Prostate gland (tissue), 2 donors: ENCODE results near the gene ZNF330. TPM values are rescaled to one million over a fixed set of nuclear protein-coding genes. Genes with fewer than 3 reads are reported as not detected.

Source experiments
- DNase-seq: peaks from one replicate; pipeline ENCODE4 v3.0.0-alpha.2; 2019; ENCODE audit warnings: low spot score
- H3K27ac ChIP-seq, 2 donors: fragments of 200-600 bp; sonication (generic); 2 replicates each; pipeline ENCODE4 v1.5.1; 2017 to 2019
- H3K27me3 ChIP-seq: fragments of 200-600 bp; sonication (generic); replicated peaks from 2 replicates; pipeline ENCODE4 v1.5.1; 2019; ENCODE audit not compliant: insufficient read depth
- H3K36me3 ChIP-seq, 2 donors: fragments of 200-600 bp; sonication (generic); 1 replicate in 1 of 2; 2 replicates in 1 of 2; pipeline versions ENCODE4 v1.5.1 to v1.8.1; 2017 to 2019
- H3K4me1 ChIP-seq: fragments of 200-600 bp; sonication (generic); replicated peaks from 2 replicates; pipeline ENCODE4 v1.5.1; 2019
- H3K4me3 ChIP-seq, 2 donors: fragments of 200-600 bp; sonication (generic); 2 replicates each; pipeline ENCODE4 v1.5.1; 2017 to 2019
- H3K9me3 ChIP-seq: fragments of 200-600 bp; sonication (generic); 2 replicates; pipeline ENCODE4 v1.5.1; 2017
- POLR2A ChIP-seq: fragments of 450-650 bp; IDR thresholded peaks from one replicate; pipeline ENCODE4 v1.6.1; 2016; ENCODE audit warnings: antibody characterized with exemption, mild to moderate bottlenecking
- POLR2AphosphoS5 ChIP-seq: sonication (generic); formaldehyde crosslinking; IDR thresholded peaks from one replicate; pipeline ENCODE4 v1.6.1; 2017; ENCODE audit warnings: antibody characterized with exemption
- WGBS: methylation state at CpG from one replicate; pipeline ENCODE4 v1.1.5; 2018; 5-methylcytosine and 5-hydroxymethylcytosine counted together
- intact Hi-C: fragments of 100-400 bp; cut with DNase I; formaldehyde crosslinking; loops from one replicate; pipeline ENCODE4 v1.14.2; 2022
- total RNA-seq, 2 donors: library from RNA; depleted of rRNA; stranded (reverse); fragments of >200 nt; gene quantifications; one replicate each; pipeline ENCODE4 v1.1.0, GENCODE V29; 2016
- TF ChIP-seq, protein P1 (sequence below), 4 experiments: fragments of 200-600 bp in 2 of 4; fragments of 450-650 bp in 2 of 4; sonication (generic) in 2 of 4; IDR thresholded peaks; 1 replicate in 3 of 4; 2 replicates in 1 of 4; pipeline ENCODE4 v1.5.1; 2016 to 2019; ENCODE audit warnings: antibody characterized with exemption in 4 of 4, mild to moderate bottlenecking in 2 of 4, moderate library complexity in 2 of 4

The ZNF330 gene
- total RNA-seq, 2 donors from 2014 or later: 12.1 to 22.7 TPM

DNA sequence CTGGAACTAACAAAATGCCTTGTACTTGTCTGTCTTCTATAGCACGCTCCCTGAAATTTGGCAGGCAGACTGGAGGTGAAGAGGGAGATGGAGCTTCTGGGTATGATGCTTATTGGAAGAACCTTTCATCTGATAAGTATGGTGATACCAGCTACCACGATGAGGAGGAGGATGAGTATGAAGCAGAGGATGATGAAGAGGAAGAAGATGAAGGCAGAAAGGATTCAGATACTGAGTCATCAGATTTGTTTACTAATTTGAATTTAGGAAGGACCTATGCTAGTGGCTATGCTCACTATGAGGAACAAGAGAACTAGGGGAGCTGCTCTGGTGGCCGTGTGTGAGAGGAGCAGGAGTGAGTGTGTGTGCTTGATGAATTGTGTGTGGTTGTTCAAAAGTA, 13.0 kb downstream of the ZNF330 start:
- 89% methylated on average over 3 of the region's 3 CpGs for WGBS
- H3K36me3 ChIP-seq: no peaks in the 10 kb centered on the region

DNA sequence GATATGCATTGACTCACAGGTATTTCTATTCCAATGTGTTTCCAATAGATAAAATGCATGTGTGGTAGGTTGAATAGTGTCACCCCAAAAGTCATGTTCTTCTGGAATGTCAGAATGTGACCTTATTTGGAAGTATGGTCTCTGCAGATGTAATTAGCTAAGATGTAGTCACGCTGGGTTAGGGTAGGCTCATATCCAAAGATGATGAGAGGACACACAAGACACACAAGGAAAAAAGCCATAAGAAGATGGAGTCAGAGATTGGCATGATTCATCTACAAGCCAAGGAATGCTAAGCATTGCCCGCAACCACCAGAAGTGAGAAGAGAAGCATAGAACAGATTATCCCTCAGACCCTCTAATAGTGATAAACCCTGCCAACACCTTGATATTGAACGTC, 17.5 kb downstream of the ZNF330 start:
- Histone ChIP-seq H3K27me3 (no peaks in the 10 kb centered on the region), H3K4me1 (no peaks in the 10 kb centered on the region), H3K4me3 (no peak overlapping the region), H3K9me3 (no peaks in the 10 kb centered on the region), H3K27ac (no peak overlapping the region), H3K36me3 (no peaks in the 10 kb centered on the region)
- intact Hi-C loops: no loop called here
- TF ChIP-seq, protein P1, sequence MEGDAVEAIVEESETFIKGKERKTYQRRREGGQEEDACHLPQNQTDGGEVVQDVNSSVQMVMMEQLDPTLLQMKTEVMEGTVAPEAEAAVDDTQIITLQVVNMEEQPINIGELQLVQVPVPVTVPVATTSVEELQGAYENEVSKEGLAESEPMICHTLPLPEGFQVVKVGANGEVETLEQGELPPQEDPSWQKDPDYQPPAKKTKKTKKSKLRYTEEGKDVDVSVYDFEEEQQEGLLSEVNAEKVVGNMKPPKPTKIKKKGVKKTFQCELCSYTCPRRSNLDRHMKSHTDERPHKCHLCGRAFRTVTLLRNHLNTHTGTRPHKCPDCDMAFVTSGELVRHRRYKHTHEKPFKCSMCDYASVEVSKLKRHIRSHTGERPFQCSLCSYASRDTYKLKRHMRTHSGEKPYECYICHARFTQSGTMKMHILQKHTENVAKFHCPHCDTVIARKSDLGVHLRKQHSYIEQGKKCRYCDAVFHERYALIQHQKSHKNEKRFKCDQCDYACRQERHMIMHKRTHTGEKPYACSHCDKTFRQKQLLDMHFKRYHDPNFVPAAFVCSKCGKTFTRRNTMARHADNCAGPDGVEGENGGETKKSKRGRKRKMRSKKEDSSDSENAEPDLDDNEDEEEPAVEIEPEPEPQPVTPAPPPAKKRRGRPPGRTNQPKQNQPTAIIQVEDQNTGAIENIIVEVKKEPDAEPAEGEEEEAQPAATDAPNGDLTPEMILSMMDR (IDR thresholded peaks at IDR 0.05): no peak
- no peak for TF ChIP-seq POLR2A
- TF ChIP-seq POLR2AphosphoS5: no peak
- WGBS: 72% methylated on average over 3 of the region's 3 CpGs
- DNase-seq: no peak

More for the DNA sequence above, 13.0 kb downstream of the ZNF330 start:
- TF ChIP-seq, protein P1 (IDR thresholded peaks at IDR 0.05): no peak
- no peak for TF ChIP-seq POLR2AphosphoS5
- no peak for TF ChIP-seq POLR2A
- no peak for DNase-seq
- H3K4me1 ChIP-seq: no peaks in the 10 kb centered on the region
- no peaks in the 10 kb centered on the region for H3K9me3 ChIP-seq
- H3K27ac ChIP-seq: no peak overlapping the region
- H3K27me3 ChIP-seq: no peaks in the 10 kb centered on the region
- H3K4me3 ChIP-seq: no peak overlapping the region
- intact Hi-C loops: no loop called here

DNA sequence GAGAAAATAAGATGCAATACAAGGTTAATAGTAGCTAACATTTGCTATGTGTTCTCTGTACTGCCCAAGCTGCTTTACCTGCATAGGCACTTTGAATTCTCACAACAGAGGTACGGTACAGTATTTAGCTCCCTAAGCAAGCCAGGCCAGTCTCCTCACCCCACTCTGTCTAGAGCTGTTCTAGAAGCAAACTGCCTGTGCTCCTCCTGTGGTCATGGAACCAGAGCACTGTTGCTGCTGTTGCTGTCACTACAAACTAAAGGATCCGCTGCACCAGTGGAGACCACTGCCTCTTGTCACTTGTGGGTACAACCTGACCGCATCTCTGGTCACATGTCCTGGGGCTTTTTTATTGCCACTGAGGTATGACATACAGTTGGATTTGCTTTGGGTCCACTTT, 19.6 kb downstream of the ZNF330 start:
- intact Hi-C loops: no loop called here
- 78% methylated on average over 3 of the region's 3 CpGs for WGBS
- H3K9me3 ChIP-seq: no peaks in the 10 kb centered on the region
- H3K36me3 ChIP-seq: no peaks in the 10 kb centered on the region
- TF ChIP-seq POLR2AphosphoS5 (no peak), POLR2A (no peak)
- TF ChIP-seq, protein P1 (IDR thresholded peaks at IDR 0.05): no peak
- H3K27ac ChIP-seq: no peak overlapping the region
- no peaks in the 10 kb centered on the region for H3K4me1 ChIP-seq
- no peak for DNase-seq
- H3K4me3 ChIP-seq: no peak overlapping the region
- no peaks in the 10 kb centered on the region for H3K27me3 ChIP-seq

DNA sequence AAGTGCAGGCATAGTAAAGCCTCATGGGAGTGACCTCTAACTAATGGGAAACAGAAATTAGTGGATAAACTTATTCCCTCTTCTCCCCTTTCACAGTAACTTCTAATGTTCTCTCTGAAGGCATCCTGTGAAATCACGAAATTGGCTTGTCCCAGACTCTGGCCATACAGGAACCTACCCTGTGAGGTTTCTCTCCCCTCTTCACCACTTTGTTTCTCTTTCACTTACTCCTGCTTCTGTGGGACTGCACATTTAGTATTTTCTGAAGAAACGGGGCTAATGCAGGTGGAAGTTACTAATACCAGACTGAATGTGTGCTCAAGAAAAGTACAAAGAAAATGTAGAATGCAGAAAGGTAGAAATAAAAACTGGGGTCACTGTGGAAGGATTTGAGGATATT, 20.0 kb downstream of the ZNF330 start:
- Histone ChIP-seq H3K27ac (no peak overlapping the region), H3K27me3 (no peaks in the 10 kb centered on the region), H3K4me3 (no peak overlapping the region), H3K4me1 (no peaks in the 10 kb centered on the region), H3K9me3 (no peaks in the 10 kb centered on the region), H3K36me3 (no peaks in the 10 kb centered on the region)
- DNase-seq: no peak
- intact Hi-C loops: no loop called here
- no peak for TF ChIP-seq POLR2AphosphoS5
- no peak for TF ChIP-seq POLR2A
- TF ChIP-seq, protein P1 (IDR thresholded peaks at IDR 0.05): no peak
- WGBS: 79% methylated on average over 2 of the region's 2 CpGs

DNA sequence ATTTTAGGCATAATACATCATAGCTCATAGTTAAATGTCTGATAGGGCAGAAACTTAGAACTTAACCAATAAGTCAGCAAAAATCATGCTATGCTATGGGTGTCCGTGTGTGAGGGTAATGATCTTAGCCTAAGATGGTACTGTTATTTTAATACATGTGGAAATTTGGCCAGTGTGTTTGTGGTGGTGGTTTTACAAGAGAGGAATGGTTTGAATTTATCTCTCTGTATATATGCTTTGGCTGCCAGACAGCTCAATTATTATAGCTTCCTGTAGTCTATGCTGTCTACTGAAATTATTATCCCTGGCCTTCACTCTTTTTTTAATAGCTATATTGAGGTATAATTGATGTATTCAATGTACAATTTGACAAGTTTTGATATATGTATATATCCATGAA, 21.3 kb downstream of the ZNF330 start:
- intact Hi-C loops: no loop called here
- Histone ChIP-seq H3K9me3 (no peaks in the 10 kb centered on the region), H3K27me3 (no peaks in the 10 kb centered on the region), H3K27ac (no peak overlapping the region), H3K4me1 (no peaks in the 10 kb centered on the region), H3K36me3 (no peaks in the 10 kb centered on the region), H3K4me3 (no peak overlapping the region)
- no peak for DNase-seq
- TF ChIP-seq POLR2A (no peak), POLR2AphosphoS5 (no peak)
- TF ChIP-seq, protein P1 (IDR thresholded peaks at IDR 0.05): no peak
- 27% methylated on average over 1 of the region's 1 CpG for WGBS
